SK-N-MC (cell line): ENCODE measurements around the gene ATP5IF1.

Experiments
- DNase-seq: peaks from one replicate; pipeline ENCODE4 v3.0.0-alpha.2; 2011; ENCODE audit warnings: low read depth, low spot score
- H3K27ac ChIP-seq: fragments of 200-600 bp; sonication (generic); 2 replicates; pipeline ENCODE4 v1.5.1; 2016; ENCODE audit warnings: mixed run types
- H3K36me3 ChIP-seq: fragments of 200-600 bp; sonication (generic); 2 replicates; pipeline ENCODE4 v1.6.1; 2017; ENCODE audit warnings: antibody characterized with exemption, low read length, mixed read lengths; ENCODE audit not compliant: insufficient read depth
- H3K4me3 ChIP-seq: fragments of 200-600 bp; sonication (generic); 2 replicates; pipeline ENCODE4 v1.5.1; 2016
- H3K9ac ChIP-seq: fragments of 200-600 bp; sonication (generic); 2 replicates; pipeline ENCODE4 v1.8.0; 2017; ENCODE audit warnings: mixed run types, mixed read lengths; ENCODE audit not compliant: insufficient read length
- H3K9me3 ChIP-seq: fragments of 200-600 bp; sonication (generic); 2 replicates; pipeline ENCODE4 v1.6.1; 2017; ENCODE audit warnings: low read depth, mild to moderate bottlenecking, antibody characterized with exemption, low read length, moderate library complexity, mixed read lengths
- EZH2 ChIP-seq: fragments of 200-600 bp; sonication (generic); IDR thresholded peaks from one replicate; pipeline ENCODE4 v1.6.1; 2017; ENCODE audit warnings: antibody characterized with exemption
- FOXP2 ChIP-seq: optimal IDR thresholded peaks from 2 replicates; pipeline ENCODE3; 2011; ENCODE audit warnings: mild to moderate bottlenecking, moderate library complexity; ENCODE audit not compliant: insufficient read depth; ENCODE audit errors: extremely low read length, control extremely low read depth
- POLR2AphosphoS5 ChIP-seq: IDR thresholded peaks from 2 replicates; pipeline ENCODE4 v1.6.1; 2012; ENCODE audit warnings: mild to moderate bottlenecking, low read depth, low read length, borderline replicate concordance

ATP5IF1 gene

DNA sequence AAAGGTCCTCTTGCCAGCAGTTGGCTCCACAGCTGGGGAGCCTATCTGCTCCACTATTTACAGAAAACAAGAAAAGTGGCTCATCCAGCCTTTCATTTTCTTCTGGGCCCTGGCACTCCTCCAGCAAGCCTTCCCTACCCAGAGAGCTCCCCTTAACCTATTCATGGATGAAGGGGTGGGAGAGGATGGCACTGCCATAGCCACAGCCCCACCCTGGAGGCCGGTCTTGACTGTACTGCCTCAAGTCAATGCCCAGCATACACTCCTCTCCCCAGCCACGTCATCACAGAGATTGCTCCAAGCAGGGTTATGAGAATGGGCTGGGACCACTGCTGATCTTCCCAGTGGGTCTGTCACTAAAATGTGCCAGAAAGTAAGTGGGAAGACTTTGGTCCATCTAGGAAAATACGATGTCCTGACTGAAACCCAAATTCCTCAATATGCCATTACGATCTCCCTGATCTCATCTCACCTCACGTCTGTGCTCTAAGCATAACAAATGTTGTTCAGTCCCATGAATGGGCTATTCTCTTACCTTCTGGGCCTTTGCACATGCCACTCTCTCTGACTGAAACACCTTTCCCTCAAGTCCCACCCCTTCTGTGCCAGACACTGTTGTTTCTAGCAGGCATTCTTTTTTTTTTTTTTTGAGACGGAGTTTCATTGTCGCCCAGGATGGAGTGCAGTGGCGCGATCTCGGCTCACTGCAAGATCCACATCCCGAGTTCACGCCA is 38.1 kb upstream of the ATP5IF1 start:
- no peak for DNase-seq
- Histone ChIP-seq H3K9ac (no peak overlapping the region), H3K4me3 (no peak overlapping the region), H3K9me3 (no peaks in the 10 kb centered on the region), H3K36me3 (peaks cover 28% of the 10 kb centered on the region), H3K27ac (no peak overlapping the region)
- TF ChIP-seq FOXP2 (no peak), EZH2 (no peak), POLR2AphosphoS5 (no peak)

DNA sequence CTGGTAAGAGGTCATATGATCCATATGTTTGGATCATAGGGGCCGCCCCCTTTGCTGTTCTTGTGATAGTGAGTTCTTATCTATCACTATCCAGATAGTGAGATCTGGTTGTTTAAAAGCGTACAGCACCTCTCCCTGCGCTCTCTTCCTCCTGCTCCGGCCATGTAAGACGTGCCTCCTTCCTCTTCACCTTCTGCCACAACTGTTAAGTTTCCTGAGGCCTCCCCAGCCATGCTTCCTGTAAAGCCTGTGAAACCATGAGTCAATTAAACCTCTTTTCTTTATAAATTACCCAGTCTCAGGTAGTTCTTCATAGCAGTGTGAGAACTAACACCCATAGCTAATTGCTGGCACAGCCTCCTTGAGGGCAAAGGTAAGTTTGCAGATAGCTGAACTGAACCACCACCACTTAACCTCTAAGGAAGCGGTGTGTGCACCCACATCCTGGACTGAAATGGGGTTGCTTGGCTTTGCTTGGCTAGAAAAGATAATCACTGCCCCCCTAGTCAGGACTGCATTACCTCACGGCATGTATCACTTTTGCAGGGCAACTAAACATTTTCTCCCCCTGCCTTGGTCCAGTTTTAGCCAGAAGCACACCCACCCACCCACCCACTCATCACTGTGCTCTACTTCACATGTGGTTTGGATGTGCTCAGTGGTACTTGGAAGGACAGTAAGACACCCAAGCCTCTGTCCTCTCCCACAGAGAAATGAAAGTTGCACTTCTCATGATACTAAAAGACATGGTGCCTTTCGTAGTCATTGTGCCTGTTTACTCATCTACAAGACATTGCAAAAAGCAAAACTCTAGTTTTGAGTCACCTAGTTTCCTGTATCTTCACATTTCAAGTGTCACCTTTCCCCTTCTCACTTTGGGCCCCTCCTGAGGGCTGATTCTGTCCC is 36.3 kb upstream of the ATP5IF1 start:
- H3K9me3 ChIP-seq = no peaks in the 10 kb centered on the region
- no peak overlapping the region for H3K4me3 ChIP-seq
- DNase-seq = no peak
- H3K27ac ChIP-seq = no peak overlapping the region
- TF ChIP-seq EZH2 = no peak
- no peak for TF ChIP-seq POLR2AphosphoS5
- TF ChIP-seq FOXP2 = no peak
- no peak overlapping the region for H3K9ac ChIP-seq
- peaks cover 45% of the 10 kb centered on the region for H3K36me3 ChIP-seq

GRCh38 chr1:28200234-28200873 is 35.6 kb upstream of the ATP5IF1 start:
- peaks cover 53% of the 10 kb centered on the region for H3K36me3 ChIP-seq
- H3K9ac ChIP-seq = no peak overlapping the region
- H3K9me3 ChIP-seq = no peaks in the 10 kb centered on the region
- no peak for DNase-seq
- H3K4me3 ChIP-seq = no peak overlapping the region
- no peak for TF ChIP-seq FOXP2
- H3K27ac ChIP-seq = no peak overlapping the region

- H3K9ac ChIP-seq = no peak overlapping the region
- DNase-seq = no peak
- H3K4me3 ChIP-seq = no peak overlapping the region
- H3K9me3 ChIP-seq = no peaks in the 10 kb centered on the region
- H3K27ac ChIP-seq = no peak overlapping the region
- TF ChIP-seq FOXP2 (no peak), POLR2AphosphoS5 (no peak), EZH2 (no peak)
- peaks cover 66% of the 10 kb centered on the region for H3K36me3 ChIP-seq
These were observed 30.7 kb upstream of the ATP5IF1 start for GRCh38 chr1:28205243-28205642.

- H3K4me3 ChIP-seq = no peak overlapping the region
- H3K36me3 ChIP-seq = peaks cover 72% of the 10 kb centered on the region
- no peaks in the 10 kb centered on the region for H3K9me3 ChIP-seq
- TF ChIP-seq POLR2AphosphoS5 (no peak), EZH2 (no peak), FOXP2 (no peak)
- no peak for DNase-seq
- no peak overlapping the region for H3K27ac ChIP-seq
- H3K9ac ChIP-seq = no peak overlapping the region
These were observed 27.0 kb upstream of the ATP5IF1 start for GRCh38 chr1:28208818-28209441.

GRCh38 chr1:28209700-28210099 is 26.2 kb upstream of the ATP5IF1 start:
- Histone ChIP-seq H3K4me3 (no peak overlapping the region), H3K9ac (peak overlapping the region; percentile 16), H3K9me3 (no peaks in the 10 kb centered on the region), H3K36me3 (peaks cover 71% of the 10 kb centered on the region), H3K27ac (peak overlapping the region; percentile 58)
- TF ChIP-seq EZH2 (no peak), POLR2AphosphoS5 (no peak), FOXP2 (no peak)
- no peak for DNase-seq

GRCh38 chr1:28213315-28213714 is 22.6 kb upstream of the ATP5IF1 start:
- peaks cover 67% of the 10 kb centered on the region for H3K36me3 ChIP-seq
- no peak for DNase-seq
- peak overlapping the region; percentile 64; the same call in 1 of the 2 replicates for H3K27ac ChIP-seq
- TF ChIP-seq FOXP2 (no peak), POLR2AphosphoS5 (no peak), EZH2 (no peak)
- H3K9ac ChIP-seq = no peak overlapping the region
- H3K4me3 ChIP-seq = no peak overlapping the region
- no peaks in the 10 kb centered on the region for H3K9me3 ChIP-seq

DNA sequence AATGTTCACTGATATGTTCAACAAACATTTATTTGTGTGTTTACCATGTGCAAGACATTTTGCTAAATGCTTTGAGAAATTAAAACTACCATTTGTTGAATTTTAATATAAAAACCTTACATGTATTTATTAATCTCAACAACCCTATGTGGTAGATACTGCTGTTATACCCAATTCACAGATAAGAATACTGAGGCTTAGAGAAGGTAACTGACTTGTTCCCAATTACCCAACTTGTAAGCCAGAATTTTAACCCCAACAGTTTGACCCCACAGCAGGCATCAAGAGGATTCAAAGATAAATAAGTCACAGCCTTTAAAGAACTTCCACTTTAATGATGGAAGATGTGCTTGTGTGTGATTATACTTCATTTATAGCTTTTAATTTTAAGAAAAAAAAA is 6.8 kb upstream of the ATP5IF1 start:
- Histone ChIP-seq H3K27ac (no peak overlapping the region), H3K9ac (no peak overlapping the region), H3K9me3 (no peaks in the 10 kb centered on the region), H3K36me3 (peaks cover 65% of the 10 kb centered on the region), H3K4me3 (no peak overlapping the region)
- no peak for TF ChIP-seq FOXP2
- no peak for TF ChIP-seq EZH2
- TF ChIP-seq POLR2AphosphoS5 = no peak
- DNase-seq = no peak
